MM.1S (cell line): ENCODE data around the gene FAF2.

Source experiments
- CTCF ChIP-seq: fragments of 300-600 bp; sonication (generic); IDR thresholded peaks from 2 replicates; pipeline ENCODE4 v1.5.1; 2016; ENCODE audit warnings: antibody characterized with exemption, low read length, mixed read lengths
- EZH2 ChIP-seq: fragments of 300-600 bp; sonication (generic); optimal IDR thresholded peaks from 2 replicates; pipeline ENCODE3; 2017; ENCODE audit warnings: low read depth, mild to moderate bottlenecking, antibody characterized with exemption, low read length, mixed read lengths
- EZH2phosphoT487 ChIP-seq: fragments of 300-600 bp; sonication (generic); IDR thresholded peaks from 2 replicates; pipeline ENCODE4 v1.6.1; 2018; ENCODE audit warnings: antibody characterized with exemption, low read length

- no peak for TF ChIP-seq CTCF
- TF ChIP-seq EZH2phosphoT487 = no peak
- no peak for TF ChIP-seq EZH2
These were observed 40.5 kb upstream of the FAF2 start for GRCh38 chr5:176407456-176408251.
